DND-41 (cell line): ENCODE data around the gene CLMN.

Source experiments
- ATAC-seq: fragments of 200-7000 bp; cut with Tn5 transposase; 3 replicates; pipeline ENCODE4 v1.9.1; 2021; ENCODE audit warnings: low read depth; ENCODE audit not compliant: insufficient read depth
- DNase-seq: peaks from one replicate; pipeline ENCODE4 v3.0.0-alpha.2; 2020
- H2AFZ ChIP-seq: 2 replicates; pipeline ENCODE4 v1.6.0; 2012; ENCODE audit warnings: low read depth, low read length
- H3K27ac ChIP-seq: 2 replicates; pipeline ENCODE4 v1.5.1; 2012; ENCODE audit warnings: low read length, inconsistent platforms
- H3K27me3 ChIP-seq: fragments of 200-600 bp; sonication (generic); 2 replicates; pipeline ENCODE4 v1.6.0; 2012; ENCODE audit warnings: low read length, mild to moderate bottlenecking, inconsistent platforms; ENCODE audit not compliant: insufficient read depth, poor library complexity
- H3K36me3 ChIP-seq: 2 replicates; pipeline ENCODE4 v1.5.1; 2012; ENCODE audit warnings: low read length, inconsistent platforms; ENCODE audit not compliant: insufficient read depth
- H3K4me1 ChIP-seq: 2 replicates; pipeline ENCODE4 v1.5.1; 2012; ENCODE audit warnings: mild to moderate bottlenecking, low read length; ENCODE audit not compliant: insufficient read depth
- H3K4me2 ChIP-seq: 2 replicates; pipeline ENCODE4 v1.6.0; 2012; ENCODE audit warnings: mild to moderate bottlenecking, moderate library complexity, low read length, inconsistent platforms; ENCODE audit not compliant: insufficient read depth
- H3K4me3 ChIP-seq, 2 experiments: fragments of 200-600 bp in 1 of 2; shearing (Covaris generic) in 1 of 2; 2 replicates each; pipeline ENCODE4 v1.5.1; 2012 to 2016; ENCODE audit warnings: inconsistent platforms in 2 of 2, low read length in 2 of 2, mild to moderate bottlenecking in 2 of 2, low read depth in 1 of 2, moderate library complexity in 1 of 2
- H3K79me2 ChIP-seq: 2 replicates; pipeline ENCODE4 v1.6.0; 2012; ENCODE audit warnings: low read length, inconsistent platforms; ENCODE audit not compliant: insufficient read depth
- H3K9ac ChIP-seq: 2 replicates; pipeline ENCODE4 v1.6.0; 2012; ENCODE audit warnings: low read depth, mild to moderate bottlenecking, inconsistent platforms, low read length, moderate library complexity
- H3K9me3 ChIP-seq: 2 replicates; pipeline ENCODE4 v1.5.1; 2012; ENCODE audit warnings: low read length, moderate library complexity, mild to moderate bottlenecking, inconsistent platforms; ENCODE audit not compliant: insufficient read depth, severe bottlenecking
- H4K20me1 ChIP-seq: 2 replicates; pipeline ENCODE4 v1.6.0; 2012; ENCODE audit warnings: low read length; ENCODE audit not compliant: insufficient read depth
- CTCF ChIP-seq: IDR thresholded peaks from 2 replicates; pipeline ENCODE4 v1.5.1; 2012; ENCODE audit warnings: borderline replicate concordance, low read length, moderate library complexity, mild to moderate bottlenecking; ENCODE audit not compliant: poor library complexity, severe bottlenecking; ENCODE audit errors: extremely low read depth
- EZH2 ChIP-seq: IDR thresholded peaks from 3 replicates; pipeline ENCODE4 v1.6.1; 2012; ENCODE audit warnings: borderline replicate concordance, low read depth, mild to moderate bottlenecking, moderate library complexity, low read length, inconsistent platforms; ENCODE audit not compliant: severe bottlenecking

Gene CLMN

GRCh38 chr14:95134304-95134933, 185.3 kb downstream of the CLMN start:
- H3K4me2 ChIP-seq, result no peak overlapping the region
- H2AFZ ChIP-seq, result no peak overlapping the region
- peaks cover 47% of the 10 kb centered on the region for H4K20me1 ChIP-seq
- H3K4me1 ChIP-seq, result no peaks in the 10 kb centered on the region
- no peak for TF ChIP-seq CTCF
- TF ChIP-seq EZH2, result no peak
- no peak overlapping the region for H3K9ac ChIP-seq
- peaks cover 63% of the 10 kb centered on the region for H3K36me3 ChIP-seq
- no peaks in the 10 kb centered on the region for H3K27me3 ChIP-seq
- ATAC-seq (no peak), DNase-seq (no peak)
- no peaks in the 10 kb centered on the region for H3K9me3 ChIP-seq
- no peak overlapping the region for H3K4me3 ChIP-seq
- peaks cover 71% of the 10 kb centered on the region for H3K79me2 ChIP-seq
- no peak overlapping the region for H3K27ac ChIP-seq

GRCh38 chr14:95133282-95133681, 186.4 kb downstream of the CLMN start:
- H3K79me2 ChIP-seq, result peaks cover 62% of the 10 kb centered on the region
- DNase-seq (no peak), ATAC-seq (no peak)
- no peak overlapping the region for H3K27ac ChIP-seq
- H3K27me3 ChIP-seq, result no peaks in the 10 kb centered on the region
- H3K4me3 ChIP-seq, result no peak overlapping the region
- H4K20me1 ChIP-seq, result peaks cover 44% of the 10 kb centered on the region
- H3K36me3 ChIP-seq, result peaks cover 72% of the 10 kb centered on the region
- H3K4me1 ChIP-seq, result no peaks in the 10 kb centered on the region
- no peak overlapping the region for H2AFZ ChIP-seq
- H3K9me3 ChIP-seq, result no peaks in the 10 kb centered on the region
- H3K4me2 ChIP-seq, result no peak overlapping the region
- no peak for TF ChIP-seq EZH2
- H3K9ac ChIP-seq, result no peak overlapping the region

- ATAC-seq (no peak), DNase-seq (no peak)
- no peak overlapping the region for H3K4me3 ChIP-seq
- H3K79me2 ChIP-seq, result peaks cover 57% of the 10 kb centered on the region
- H3K27ac ChIP-seq, result no peak overlapping the region
- H3K9ac ChIP-seq, result no peak overlapping the region
- TF ChIP-seq CTCF, result no peak
- no peak for TF ChIP-seq EZH2
- H3K36me3 ChIP-seq, result peaks cover 74% of the 10 kb centered on the region
- H2AFZ ChIP-seq, result no peak overlapping the region
- H3K4me1 ChIP-seq, result no peaks in the 10 kb centered on the region
- H3K27me3 ChIP-seq, result no peaks in the 10 kb centered on the region
- H3K4me2 ChIP-seq, result no peak overlapping the region
- H4K20me1 ChIP-seq, result peaks cover 40% of the 10 kb centered on the region
- H3K9me3 ChIP-seq, result no peaks in the 10 kb centered on the region
These were observed 186.9 kb downstream of the CLMN start for GRCh38 chr14:95132760-95133159.
